Measurements from ENCODE around the gene HOXB9. TPM values are rescaled to one million over a fixed set of nuclear protein-coding genes. Genes with fewer than 3 reads are reported as not detected.
A peak's percentile ranks its signal among the peaks of the same experiment; 100 is the strongest.

The HOXB9 gene
- total and polyA plus RNA-seq, 9 of the 15 experiments (the other 6 are each of a cell fraction or from before 2014, with no cell fraction given), result 3.1 to 196 (median 77.6) TPM

- TF ChIP-seq, protein P1, sequence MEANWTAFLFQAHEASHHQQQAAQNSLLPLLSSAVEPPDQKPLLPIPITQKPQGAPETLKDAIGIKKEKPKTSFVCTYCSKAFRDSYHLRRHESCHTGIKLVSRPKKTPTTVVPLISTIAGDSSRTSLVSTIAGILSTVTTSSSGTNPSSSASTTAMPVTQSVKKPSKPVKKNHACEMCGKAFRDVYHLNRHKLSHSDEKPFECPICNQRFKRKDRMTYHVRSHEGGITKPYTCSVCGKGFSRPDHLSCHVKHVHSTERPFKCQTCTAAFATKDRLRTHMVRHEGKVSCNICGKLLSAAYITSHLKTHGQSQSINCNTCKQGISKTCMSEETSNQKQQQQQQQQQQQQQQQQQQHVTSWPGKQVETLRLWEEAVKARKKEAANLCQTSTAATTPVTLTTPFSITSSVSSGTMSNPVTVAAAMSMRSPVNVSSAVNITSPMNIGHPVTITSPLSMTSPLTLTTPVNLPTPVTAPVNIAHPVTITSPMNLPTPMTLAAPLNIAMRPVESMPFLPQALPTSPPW (CRISPR knock-in tag; IDR thresholded peaks at IDR 0.05), result peak; percentile 38
- TF ChIP-seq ESRRA (IDR thresholded peaks at IDR 0.05; ENCODE audit: borderline replicate concordance, low read depth) (peak; percentile 94), TAF1 (IDR thresholded peaks at IDR 0.05; ENCODE audit: control insufficient read depth, extremely low read depth, insufficient read depth, low read length, severe bottlenecking) (peak; percentile 11), ZNF253 (CRISPR knock-in tag; conservative IDR thresholded peaks at IDR 0.05) (no peak), YY1 (IDR thresholded peaks at IDR 0.05; ENCODE audit: borderline replicate concordance in 1 of 3, control insufficient read depth in 1 of 3, extremely low read depth in 1 of 3, insufficient read depth in 3 of 3, insufficient read length in 1 of 3, insufficient replicate concordance in 2 of 3, low read depth in 1 of 3, low read length in 2 of 3) (peak in 1 of 3 experiments; percentile 13)
- TF ChIP-seq, protein P2, sequence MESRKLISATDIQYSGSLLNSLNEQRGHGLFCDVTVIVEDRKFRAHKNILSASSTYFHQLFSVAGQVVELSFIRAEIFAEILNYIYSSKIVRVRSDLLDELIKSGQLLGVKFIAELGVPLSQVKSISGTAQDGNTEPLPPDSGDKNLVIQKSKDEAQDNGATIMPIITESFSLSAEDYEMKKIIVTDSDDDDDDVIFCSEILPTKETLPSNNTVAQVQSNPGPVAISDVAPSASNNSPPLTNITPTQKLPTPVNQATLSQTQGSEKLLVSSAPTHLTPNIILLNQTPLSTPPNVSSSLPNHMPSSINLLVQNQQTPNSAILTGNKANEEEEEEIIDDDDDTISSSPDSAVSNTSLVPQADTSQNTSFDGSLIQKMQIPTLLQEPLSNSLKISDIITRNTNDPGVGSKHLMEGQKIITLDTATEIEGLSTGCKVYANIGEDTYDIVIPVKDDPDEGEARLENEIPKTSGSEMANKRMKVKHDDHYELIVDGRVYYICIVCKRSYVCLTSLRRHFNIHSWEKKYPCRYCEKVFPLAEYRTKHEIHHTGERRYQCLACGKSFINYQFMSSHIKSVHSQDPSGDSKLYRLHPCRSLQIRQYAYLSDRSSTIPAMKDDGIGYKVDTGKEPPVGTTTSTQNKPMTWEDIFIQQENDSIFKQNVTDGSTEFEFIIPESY (CRISPR knock-in tag; IDR thresholded peaks at IDR 0.05), result peak; percentile 52
- TF ChIP-seq, protein P3, sequence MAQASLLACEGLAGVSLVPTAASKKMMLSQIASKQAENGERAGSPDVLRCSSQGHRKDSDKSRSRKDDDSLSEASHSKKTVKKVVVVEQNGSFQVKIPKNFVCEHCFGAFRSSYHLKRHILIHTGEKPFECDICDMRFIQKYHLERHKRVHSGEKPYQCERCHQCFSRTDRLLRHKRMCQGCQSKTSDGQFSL (CRISPR knock-in tag; IDR thresholded peaks at IDR 0.05), result 0 out of 2 replicates have a peak, but pooled peaks have one; percentile 35
- TF ChIP-seq, protein P3 (tag; IDR thresholded peaks at IDR 0.05), result no peak
These were observed 21.2 kb upstream of the HOXB9 start (continued) for GRCh38 chr17:48647103-48647962.

All from K562 (cell line).